H1 (cell line): ENCODE data around the gene CD63. TPM values are rescaled to one million over a fixed set of nuclear protein-coding genes. Genes with fewer than 3 reads are reported as not detected.

Source experiments
- CTCF ChIA-PET: fragments of 300-600 bp; sonication (Branson Sonifier 250); formaldehyde crosslinking; loops from one replicate; lab custom pipeline; 2021; ENCODE audit not compliant: partially characterized antibody; lab: Charles Lee
- POLR2A ChIA-PET: fragments of 300-600 bp; sonication (Branson Sonifier 250); formaldehyde crosslinking; loops from one replicate; lab custom pipeline; 2021; ENCODE audit warnings: inconsistent platforms; ENCODE audit not compliant: partially characterized antibody; lab: Charles Lee
- DNase-seq, 2 experiments: peaks; one replicate each; pipeline versions ENCODE4 v3.0.0 to v3.0.0-alpha.2; 2010 to 2022; ENCODE audit warnings: low spot score in 2 of 2, low read depth in 1 of 2, mixed read lengths in 1 of 2
- FAIRE-seq: peaks from 2 replicates; lab custom pipeline; 2011; peaks lifted over from hg19 to GRCh38; lab: Jason Lieb, UNC
- H2AFZ ChIP-seq: 2 replicates; pipeline ENCODE4 v1.8.1; 2012; ENCODE audit warnings: low read length, inconsistent platforms
- H2AK5ac ChIP-seq: 2 replicates; pipeline ENCODE4 v1.6.1; 2013; ENCODE audit warnings: low read depth, low read length
- H2BK120ac ChIP-seq: replicated peaks from 2 replicates; pipeline ENCODE3; 2013; ENCODE audit warnings: low read depth, low read length, inconsistent platforms
- H2BK12ac ChIP-seq: 2 replicates; pipeline ENCODE4 v1.6.1; 2013; ENCODE audit warnings: low read depth, low read length
- H2BK15ac ChIP-seq: 2 replicates; pipeline ENCODE4 v1.6.1; 2013; ENCODE audit warnings: low read length
- H2BK20ac ChIP-seq: 2 replicates; pipeline ENCODE4 v1.6.1; 2013; ENCODE audit warnings: low read length
- H2BK5ac ChIP-seq: 2 replicates; pipeline ENCODE4 v1.6.1; 2013; ENCODE audit warnings: low read depth, low read length
- H3K14ac ChIP-seq: 2 replicates; pipeline ENCODE4 v1.6.1; 2013; ENCODE audit warnings: inconsistent platforms; ENCODE audit not compliant: insufficient read length
- H3K18ac ChIP-seq: 2 replicates; pipeline ENCODE4 v1.6.1; 2013; ENCODE audit warnings: low read length; ENCODE audit errors: extremely low read depth
- H3K23ac ChIP-seq: 2 replicates; pipeline ENCODE4 v1.6.1; 2013; ENCODE audit warnings: inconsistent platforms; ENCODE audit not compliant: insufficient read length
- H3K23me2 ChIP-seq: 2 replicates; pipeline ENCODE4 v1.6.1; 2013; ENCODE audit warnings: low read depth, low read length
- H3K27ac ChIP-seq: 2 replicates; pipeline ENCODE4 v1.6.1; 2011; ENCODE audit warnings: low read depth, low read length, inconsistent platforms
- H3K27me3 ChIP-seq, 4 experiments: replicated peaks in 1 of 4; 1 replicate in 1 of 4; 2 replicates in 3 of 4; pipeline versions ENCODE4 v1.6.1 to v1.8.1; 2011 to 2013; ENCODE audit warnings: low read length in 3 of 4, mild to moderate bottlenecking in 3 of 4, inconsistent platforms in 2 of 4, mixed read lengths in 2 of 4, moderate library complexity in 1 of 4; ENCODE audit not compliant: control insufficient read depth in 3 of 4, insufficient read depth in 3 of 4; ENCODE audit errors: extremely low read depth in 1 of 4
- H3K36me3 ChIP-seq, 4 experiments: 2 replicates each; pipeline versions ENCODE4 v1.6.1 to v1.8.1; 2011 to 2013; ENCODE audit warnings: mild to moderate bottlenecking in 4 of 4, low read length in 3 of 4, moderate library complexity in 2 of 4, control low read depth in 1 of 4, inconsistent platforms in 1 of 4; ENCODE audit not compliant: insufficient read depth in 4 of 4, control insufficient read depth in 2 of 4
- H3K4ac ChIP-seq: replicated peaks from 2 replicates; pipeline ENCODE3; 2013; ENCODE audit warnings: low read length, low read depth, mixed read lengths, inconsistent platforms; ENCODE audit not compliant: insufficient read length
- H3K4me1 ChIP-seq, 4 experiments: replicated peaks in 1 of 4; 1 replicate in 1 of 4; 2 replicates in 3 of 4; pipeline versions ENCODE4 v1.6.1 to v1.8.1; 2011 to 2013; ENCODE audit warnings: low read length in 3 of 4, inconsistent platforms in 2 of 4, mixed read lengths in 1 of 4; ENCODE audit not compliant: insufficient read depth in 4 of 4, control insufficient read depth in 3 of 4
- H3K4me2 ChIP-seq, 2 experiments: 2 replicates each; pipeline versions ENCODE4 v1.6.1 to v1.8.1; 2011 to 2013; ENCODE audit warnings: low read depth in 2 of 2, low read length in 2 of 2, control low read depth in 1 of 2, inconsistent platforms in 1 of 2, mild to moderate bottlenecking in 1 of 2; ENCODE audit not compliant: insufficient read depth in 1 of 2
- H3K4me3 ChIP-seq, 4 experiments: fragments of 200-600, 300-600 bp in 1 of 4; sonication (generic), shearing (Covaris generic), sonication (Bioruptor Twin) in 1 of 4; 2 replicates each; pipeline versions ENCODE4 v1.5.1 to v1.8.1; 2011 to 2016; ENCODE audit warnings: low read length in 4 of 4, low read depth in 3 of 4, control low read depth in 2 of 4, inconsistent platforms in 2 of 4, mild to moderate bottlenecking in 2 of 4, mixed read lengths in 1 of 4, moderate library complexity in 1 of 4; ENCODE audit not compliant: insufficient read depth in 2 of 4; ENCODE audit errors: extremely low read depth in 1 of 4
- H3K56ac ChIP-seq: replicated peaks from 2 replicates; pipeline ENCODE3; 2013; ENCODE audit warnings: low read depth, mild to moderate bottlenecking, mixed read lengths, low read length, inconsistent platforms; ENCODE audit not compliant: insufficient read length
- H3K79me1 ChIP-seq: 2 replicates; pipeline ENCODE4 v1.6.1; 2013; ENCODE audit warnings: low read depth, low read length, control low read depth
- H3K79me2 ChIP-seq, 2 experiments: 2 replicates each; pipeline versions ENCODE4 v1.6.1 to v1.8.1; 2012 to 2013; ENCODE audit warnings: low read length in 2 of 2, mild to moderate bottlenecking in 2 of 2, inconsistent platforms in 1 of 2; ENCODE audit not compliant: insufficient read depth in 2 of 2, control insufficient read depth in 1 of 2
- H3K9ac ChIP-seq, 4 experiments: replicated peaks in 1 of 4; 1 replicate in 1 of 4; 2 replicates in 3 of 4; pipeline versions ENCODE4 v1.6.1 to v1.8.1; 2011 to 2013; ENCODE audit warnings: low read depth in 3 of 4, low read length in 3 of 4, control low read depth in 2 of 4, mild to moderate bottlenecking in 2 of 4, moderate library complexity in 2 of 4, inconsistent platforms in 1 of 4; ENCODE audit errors: extremely low read depth in 1 of 4
- H3K9me3 ChIP-seq, 2 experiments: 2 replicates each; pipeline versions ENCODE4 v1.6.1 to v1.8.1; 2012 to 2013; ENCODE audit warnings: mild to moderate bottlenecking in 2 of 2, moderate library complexity in 2 of 2, control low read depth in 1 of 2, inconsistent platforms in 1 of 2, low read depth in 1 of 2, low read length in 1 of 2, mixed read lengths in 1 of 2; ENCODE audit not compliant: insufficient read depth in 2 of 2
- H4K20me1 ChIP-seq, 2 experiments: replicated peaks in 1 of 2; 2 replicates each; pipeline versions ENCODE3 to v1.8.1; 2011 to 2013; ENCODE audit warnings: inconsistent platforms in 2 of 2, low read length in 2 of 2, mild to moderate bottlenecking in 1 of 2; ENCODE audit not compliant: insufficient read depth in 2 of 2, control insufficient read depth in 1 of 2
- H4K5ac ChIP-seq: 2 replicates; pipeline ENCODE4 v1.6.1; 2013; ENCODE audit warnings: low read length, low read depth, mixed read lengths, inconsistent platforms; ENCODE audit not compliant: insufficient read length
- H4K8ac ChIP-seq: 2 replicates; pipeline ENCODE4 v1.8.0; 2013; ENCODE audit warnings: mild to moderate bottlenecking, moderate library complexity, low read length, inconsistent platforms; ENCODE audit not compliant: insufficient read depth; ENCODE audit errors: extremely low read depth
- H4K91ac ChIP-seq: replicated peaks from 2 replicates; pipeline ENCODE3; 2013; ENCODE audit warnings: low read length, mixed read lengths, inconsistent platforms; ENCODE audit not compliant: insufficient read length
- CREB1 ChIP-seq: IDR thresholded peaks from 2 replicates; pipeline ENCODE4 v1.6.1; 2012; ENCODE audit warnings: inconsistent platforms
- SAP30 ChIP-seq: fragments of 300-600 bp; sonication (generic); IDR thresholded peaks from 2 replicates; pipeline ENCODE4 v1.7.1; 2012; ENCODE audit warnings: low read length, moderate library complexity, mild to moderate bottlenecking, inconsistent platforms; ENCODE audit not compliant: insufficient read depth, insufficient replicate concordance
- SIN3A ChIP-seq, 2 experiments: IDR thresholded peaks in 1 of 2; conservative IDR thresholded peaks in 1 of 2; 2 replicates each; pipeline ENCODE4 v1.6.1; 2011 to 2012; ENCODE audit warnings: low read length in 2 of 2, improper control_type of control experiment in 1 of 2, low read depth in 1 of 2, mild to moderate bottlenecking in 1 of 2
- SUZ12 ChIP-seq: fragments of 200-600 bp; sonication (generic); IDR thresholded peaks from 2 replicates; pipeline ENCODE4 v1.6.1; 2012; ENCODE audit warnings: mild to moderate bottlenecking, inconsistent platforms, low read length, moderate library complexity, mixed read lengths
- TAF1 ChIP-seq: IDR thresholded peaks from 2 replicates; pipeline ENCODE4 v1.6.1; 2011; ENCODE audit warnings: mild to moderate bottlenecking, low read depth, low read length
- TBP ChIP-seq: IDR thresholded peaks from 2 replicates; pipeline ENCODE4 v1.6.1; 2011; ENCODE audit warnings: low read depth, low read length, improper control_type of control experiment
- WGBS, 2 experiments: shearing (Covaris generic) in 1 of 2; methylation state at CpG; one replicate each; pipeline versions ENCODE4 v1.1.6 to v1.1.7; 2013 to 2015; ENCODE audit warnings: low lambda C conversion rate in 2 of 2, mixed read lengths in 2 of 2, inconsistent platforms in 1 of 2, low coverage in 1 of 2, missing lambda C conversion rate in 1 of 2; ENCODE audit not compliant: insufficient replicate concordance in 2 of 2, insufficient coverage in 1 of 2, insufficient read length in 1 of 2; ENCODE audit errors: extremely low coverage in 1 of 2, missing lambda C conversion rate in 1 of 2; 5-methylcytosine and 5-hydroxymethylcytosine counted together
- polyA plus RNA-seq, 7 experiments: library from polyadenylated mRNA; depleted of rRNA in 3 of 7; stranded (reverse) in 5 of 7; unstranded in 2 of 7; fragments of >200 nt in 5 of 7; fragments of 200-250 nt in 2 of 7; gene quantifications; 1 replicate in 5 of 7; 2 replicates in 1 of 7; 4 replicates in 1 of 7; pipeline versions ENCODE4 v1.2.1 to v1.2.3, GENCODE V29; 2011 to 2013; ENCODE audit warnings: missing spikeins in 2 of 7, mixed read lengths in 2 of 7
- total RNA-seq: library from RNA; stranded (reverse); fragmentation: NEBNext Ultra II Directional; extraction: Animal tissue kit (Norgen Biotek cat#: 25700); gene quantifications from 2 replicates; pipeline ENCODE4 v1.2.1, GENCODE V29; 2021

The CD63 gene
- total and polyA plus RNA-seq, 2 of the 8 experiments (the other 6 are each of a cell fraction or from before 2014, with no cell fraction given) = 440 to 526 TPM

DNA sequence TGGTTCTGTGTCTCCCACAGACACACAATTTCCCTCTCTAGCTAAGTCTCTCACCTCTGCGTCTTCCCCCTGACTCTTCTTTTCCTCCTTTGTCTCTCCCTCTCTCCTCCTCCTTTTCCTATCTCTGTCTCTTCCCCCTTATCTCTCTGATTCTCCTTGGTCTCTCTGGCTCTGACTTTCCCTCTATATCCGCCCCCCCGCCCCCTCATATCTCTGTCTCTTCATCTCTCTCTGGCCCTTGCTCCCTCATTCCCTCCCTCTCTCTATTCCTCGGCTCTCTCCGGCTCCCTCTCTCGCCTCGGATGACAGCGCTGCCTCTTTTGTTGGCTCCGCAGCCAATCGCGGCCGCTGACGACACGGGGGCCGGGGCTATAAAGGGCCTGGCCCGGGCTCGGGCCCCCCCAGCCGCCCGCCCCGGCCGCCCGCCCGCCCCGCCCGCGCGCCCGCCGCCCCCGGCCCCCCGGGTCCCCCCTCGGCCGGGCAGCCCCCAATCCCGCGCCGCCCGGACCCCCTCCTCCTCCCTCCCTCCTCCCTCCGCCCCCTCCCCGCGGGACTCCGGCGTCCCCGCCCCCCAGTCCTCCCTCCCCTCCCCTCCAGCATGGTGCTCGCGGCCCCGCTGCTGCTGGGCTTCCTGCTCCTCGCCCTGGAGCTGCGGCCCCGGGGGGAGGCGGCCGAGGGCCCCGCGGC is 14.1 kb upstream of the CD63 start, which contains the start of gene GDF11:
Gene GDF11, plus strand, starts transcription at position 404 of the 687 bp plus-strand sequence. Its CDS starts 195 bp downstream, at position 599.
- Histone ChIP-seq H4K8ac (no peak within 1 kb of the TSS; the same call in 1 of the 2 replicates), H3K14ac (no peak within 1 kb of the TSS), H3K23ac (no peak within 1 kb of the TSS), H3K9ac (peak within 1 kb of the TSS; percentile 57 to 90 (median 72); a peak in 6 of 7 replicates), H2BK12ac (peak within 1 kb of the TSS; percentile 91; the same call in 1 of the 2 replicates), H3K4me1 (peaks cover 5 to 35% (median 14%) of the 10 kb centered on the region in 4 experiments), H2BK5ac (peak within 1 kb of the TSS; percentile 89), H3K27me3 (no peaks in the 10 kb centered on the region), H2BK120ac (no peak within 1 kb of the TSS), H3K79me1 (peaks cover 8% of the 10 kb centered on the region), H4K91ac (peak within 1 kb of the TSS; percentile 92), H3K23me2 (peaks cover 32% of the 10 kb centered on the region), H2BK20ac (peak within 1 kb of the TSS; percentile 86; the same call in 1 of the 2 replicates), H3K56ac (peak within 1 kb of the TSS; percentile 91), H3K4me3 (peak within 1 kb of the TSS; percentile 80 to 99 (median 92)), H3K9me3 (no peaks in the 10 kb centered on the region), H2AK5ac (0 out of 2 replicates have a peak within 1 kb of the TSS, but pooled peaks have one; percentile 47), H3K36me3 (no peaks in the 10 kb centered on the region; a peak in 1 of 8 replicates), H3K79me2 (peaks cover 7 to 38% of the 10 kb centered on the region in 2 experiments), H4K20me1 (peaks cover 1 to 4% of the 10 kb centered on the region in 2 experiments), H3K4ac (peak within 1 kb of the TSS; percentile 72), H3K27ac (peak within 1 kb of the TSS; percentile 74; the same call in 1 of the 2 replicates), H2AFZ (no peak within 1 kb of the TSS), H3K18ac (peak within 1 kb of the TSS; percentile 99), H3K4me2 (peak within 1 kb of the TSS; percentile 85 to 93), H4K5ac (peak within 1 kb of the TSS; percentile 98), H2BK15ac (0 out of 2 replicates have a peak within 1 kb of the TSS, but pooled peaks have one; percentile 46)
- peak in 1 of 2 experiments; percentile 82 for DNase-seq
- ChIA-PET POLR2A (interaction anchor here (0.6 to 46.5 kb wide), 18 partner anchors 1 to 361 kb away, joined by 3 to 809 read pairs (median 6); partner anchors contain the start of genes CD63, DNAJC14, GDF11 and ITGA7), CTCF (interaction anchor here (0.6 to 11.1 kb wide), 15 partner anchors 8 to 1939 kb away, joined by 3 to 224 read pairs (median 4); partner anchors contain the start of genes ORMDL2 and SARNP)
- TF ChIP-seq TBP (peak; percentile 77), SUZ12 (no peak), SAP30 (no peak), CREB1 (peak; percentile 51; the same call in 1 of the 2 replicates), SIN3A (conservative IDR thresholded peaks at IDR 0.05 in 1 of 2, IDR thresholded peaks at IDR 0.05 in 1 of 2; ENCODE audit: low read depth in 1 of 2, low read length in 2 of 2) (0 out of 4 replicates have a peak, but pooled peaks have one; percentile 41 to 42), TAF1 (peak; percentile 30; the same call in 1 of the 2 replicates)
- WGBS, 2 experiments = 4% methylated on average over 3 of the region's 53 CpGs; no CpG with 5 or more reads in 1 of the 2 experiments
- no peak for FAIRE-seq
